Suprapubic skin (tissue), 4 donors: ENCODE results near the gene SH3PXD2B.

Experiments
- CTCF ChIP-seq, 2 donors: fragments of 200-600 bp in 1 of 2; fragments of 450-650 bp in 1 of 2; sonication (generic) in 1 of 2; IDR thresholded peaks; one replicate each; pipeline ENCODE4 v1.5.1; 2016 to 2019; ENCODE audit warnings: antibody characterized with exemption in 2 of 2, mild to moderate bottlenecking in 1 of 2, moderate library complexity in 1 of 2
- EP300 ChIP-seq: sonication (generic); formaldehyde crosslinking; IDR thresholded peaks from one replicate; pipeline ENCODE4 v1.6.1; 2017; ENCODE audit warnings: antibody characterized with exemption
- POLR2A ChIP-seq, 2 donors: fragments of 450-650 bp; IDR thresholded peaks; one replicate each; pipeline ENCODE4 v1.6.1; 2017; ENCODE audit warnings: antibody characterized with exemption in 2 of 2, mild to moderate bottlenecking in 2 of 2, moderate library complexity in 2 of 2
- POLR2AphosphoS5 ChIP-seq, 3 donors: sonication (generic); formaldehyde crosslinking; IDR thresholded peaks; one replicate each; pipeline ENCODE4 v1.6.1; 2017; ENCODE audit warnings: antibody characterized with exemption in 3 of 3

DNA sequence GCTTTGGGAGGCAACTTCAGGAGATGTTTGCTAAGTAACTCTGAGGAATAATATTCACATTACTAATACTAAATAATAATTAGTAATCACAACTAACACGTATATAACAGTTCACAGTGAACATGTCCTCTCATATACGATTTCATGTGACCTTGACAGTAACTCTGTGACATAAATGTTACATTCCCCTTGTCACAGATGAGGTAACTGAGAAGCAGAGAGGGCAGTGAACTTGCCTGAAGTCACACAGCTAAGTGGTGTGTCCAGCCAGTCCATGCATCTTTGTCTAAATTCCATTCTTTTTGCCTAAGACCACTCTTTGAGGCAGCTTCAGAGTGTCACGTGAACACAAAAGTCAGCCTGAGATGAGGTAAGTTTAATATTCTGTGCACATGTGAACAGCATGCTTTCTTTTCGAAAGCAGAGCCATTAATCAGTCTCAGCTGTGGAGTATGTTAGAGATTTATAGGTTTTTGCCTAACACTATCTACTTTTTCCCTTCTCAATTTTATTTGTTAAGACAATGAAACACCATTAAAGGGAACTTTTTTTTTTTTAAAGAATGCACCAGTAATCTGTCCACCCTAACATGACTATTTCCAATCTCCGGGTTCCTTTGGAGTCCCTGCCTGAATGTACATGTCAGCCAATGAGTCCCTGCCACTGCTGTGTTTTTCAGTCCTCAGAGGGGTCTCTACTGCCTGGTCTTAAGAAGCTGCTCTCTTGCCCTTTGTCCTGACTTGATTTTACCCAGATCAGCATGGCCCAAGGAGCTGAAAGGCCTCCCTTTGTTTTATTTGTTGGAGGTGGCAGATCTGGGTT is 43.5 kb downstream of the SH3PXD2B start:
- TF ChIP-seq POLR2A (IDR thresholded peaks at IDR 0.05), result no peak
- TF ChIP-seq CTCF (IDR thresholded peaks at IDR 0.05), result no peak
- TF ChIP-seq POLR2AphosphoS5 (IDR thresholded peaks at IDR 0.05), result no peak
- TF ChIP-seq EP300, result no peak
